CD4-positive, alpha-beta T cell treated with Interleukin-15 for 4 hours (primary cell): ENCODE results near the gene TBC1D30.
"Not testable (repeated sequence)": the region's sequence is repeated elsewhere in the genome, so short reads cannot be mapped to it uniquely, and the experiment has no call there.

Experiments
- DNase-seq: peaks from one replicate; pipeline ENCODE4 v3.0.0-alpha.2; 2020; ENCODE audit warnings: low spot score

The TBC1D30 gene, protein sequence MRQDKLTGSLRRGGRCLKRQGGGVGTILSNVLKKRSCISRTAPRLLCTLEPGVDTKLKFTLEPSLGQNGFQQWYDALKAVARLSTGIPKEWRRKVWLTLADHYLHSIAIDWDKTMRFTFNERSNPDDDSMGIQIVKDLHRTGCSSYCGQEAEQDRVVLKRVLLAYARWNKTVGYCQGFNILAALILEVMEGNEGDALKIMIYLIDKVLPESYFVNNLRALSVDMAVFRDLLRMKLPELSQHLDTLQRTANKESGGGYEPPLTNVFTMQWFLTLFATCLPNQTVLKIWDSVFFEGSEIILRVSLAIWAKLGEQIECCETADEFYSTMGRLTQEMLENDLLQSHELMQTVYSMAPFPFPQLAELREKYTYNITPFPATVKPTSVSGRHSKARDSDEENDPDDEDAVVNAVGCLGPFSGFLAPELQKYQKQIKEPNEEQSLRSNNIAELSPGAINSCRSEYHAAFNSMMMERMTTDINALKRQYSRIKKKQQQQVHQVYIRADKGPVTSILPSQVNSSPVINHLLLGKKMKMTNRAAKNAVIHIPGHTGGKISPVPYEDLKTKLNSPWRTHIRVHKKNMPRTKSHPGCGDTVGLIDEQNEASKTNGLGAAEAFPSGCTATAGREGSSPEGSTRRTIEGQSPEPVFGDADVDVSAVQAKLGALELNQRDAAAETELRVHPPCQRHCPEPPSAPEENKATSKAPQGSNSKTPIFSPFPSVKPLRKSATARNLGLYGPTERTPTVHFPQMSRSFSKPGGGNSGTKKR

DNA sequence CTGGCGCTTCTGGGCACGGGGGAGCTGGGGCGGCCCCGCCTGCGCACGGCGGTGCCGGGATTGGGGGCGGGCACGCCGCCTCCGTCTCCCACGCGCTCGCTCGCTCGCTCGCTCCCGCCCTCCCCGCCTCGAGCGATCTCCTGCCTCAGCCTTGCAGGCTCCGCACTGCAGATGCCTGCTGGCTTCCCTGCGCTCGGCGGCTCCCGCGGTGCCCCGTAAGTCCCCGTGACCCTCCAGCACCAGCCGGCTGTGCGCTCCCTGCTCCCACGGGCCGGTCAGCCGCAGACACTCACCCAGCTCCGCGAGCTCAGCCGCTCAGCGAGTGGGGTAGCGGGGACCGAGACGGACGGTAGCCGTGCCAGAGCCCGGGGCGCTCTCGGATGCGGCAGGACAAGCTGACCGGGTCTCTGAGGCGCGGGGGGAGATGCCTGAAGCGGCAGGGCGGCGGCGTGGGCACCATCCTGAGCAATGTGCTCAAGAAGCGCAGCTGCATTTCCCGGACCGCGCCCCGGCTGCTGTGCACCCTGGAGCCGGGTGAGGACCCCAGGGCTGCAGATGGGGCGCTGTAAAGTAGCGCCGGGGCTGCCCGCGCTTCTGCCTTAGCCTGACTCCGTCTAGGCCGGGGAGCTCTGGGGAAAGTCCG lies at the start of gene TBC1D30:
Gene TBC1D30, plus strand, starts transcription at position 148 of the 643 bp plus-strand sequence. Its CDS starts 233 bp downstream, at position 381.
- no peak for DNase-seq

DNA sequence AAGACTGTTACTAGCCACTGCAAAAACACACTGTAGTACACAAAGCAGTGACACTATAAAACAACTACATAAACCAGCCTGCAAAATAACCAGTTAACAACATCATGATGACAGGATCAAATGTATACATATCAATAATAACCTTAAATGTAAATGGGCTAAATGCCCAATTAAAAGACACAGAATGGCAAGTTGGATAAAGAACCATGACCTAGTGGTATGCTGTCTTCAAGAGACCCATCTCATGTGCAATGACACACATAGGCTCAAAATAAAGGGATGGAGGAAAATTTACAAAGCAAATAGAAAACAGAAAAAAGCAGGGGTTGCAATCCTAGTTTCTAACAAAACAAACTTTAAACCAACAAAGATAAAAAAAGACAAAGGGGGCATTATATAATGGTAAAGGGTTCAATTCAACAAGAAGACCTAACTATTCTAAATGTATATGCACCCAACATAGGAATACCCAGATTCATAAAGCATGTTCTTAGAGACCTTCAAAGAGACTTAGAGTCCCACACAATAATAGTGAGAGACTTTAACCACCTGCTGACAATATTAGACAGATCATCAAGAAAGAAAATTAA lies 49.2 kb upstream of the TBC1D30 start:
- not testable (repeated sequence) for DNase-seq

DNA sequence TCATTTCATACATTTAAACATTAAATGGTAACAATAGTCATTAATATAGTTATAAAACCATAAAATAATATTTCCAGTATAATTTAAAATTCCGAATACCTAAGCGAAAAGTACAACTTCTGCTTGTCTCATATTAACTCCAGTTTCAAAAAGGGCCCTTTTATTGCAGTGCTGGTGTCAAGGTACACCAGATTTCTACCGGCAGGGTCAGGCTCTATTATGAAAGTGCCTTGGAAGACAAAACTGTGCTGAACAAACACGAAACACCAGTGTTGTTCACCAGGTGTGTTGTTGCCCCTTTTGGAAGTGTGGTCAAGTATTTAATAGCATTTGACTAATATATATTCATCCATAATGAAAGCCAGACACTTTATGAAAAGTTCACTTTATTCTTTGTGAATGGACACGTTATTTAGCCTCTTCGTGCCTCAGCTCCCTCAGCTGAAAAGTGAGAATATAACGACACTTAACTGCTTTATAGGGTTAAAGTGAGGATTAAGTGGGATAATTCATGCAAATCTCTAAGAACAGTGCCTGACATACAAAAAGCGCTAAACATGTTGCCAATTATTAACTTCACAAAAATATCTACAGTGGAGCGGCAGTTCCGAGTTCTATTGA lies 45.0 kb upstream of the TBC1D30 start:
- DNase-seq: no peak

DNA sequence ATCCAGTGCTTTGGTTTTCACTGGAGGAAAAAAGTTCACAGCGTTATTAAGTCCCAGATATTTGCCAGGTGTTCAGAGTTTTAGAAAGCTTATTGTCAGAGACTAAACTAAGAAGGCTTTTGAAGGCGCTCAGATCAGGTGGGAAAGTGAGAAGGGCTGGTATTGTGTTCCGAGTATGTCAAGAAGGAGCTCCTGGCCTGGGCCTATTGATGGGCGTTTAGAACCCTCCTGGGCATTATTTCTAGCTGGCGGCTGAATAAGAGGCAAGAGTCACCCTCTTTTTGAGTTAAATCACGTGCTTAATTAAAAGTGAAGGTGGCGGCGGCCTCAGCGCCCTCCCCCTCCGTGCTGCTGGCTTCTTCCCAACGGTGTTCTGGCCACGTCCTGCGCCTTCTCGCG lies 44.3 kb upstream of the TBC1D30 start:
- DNase-seq: no peak

DNA sequence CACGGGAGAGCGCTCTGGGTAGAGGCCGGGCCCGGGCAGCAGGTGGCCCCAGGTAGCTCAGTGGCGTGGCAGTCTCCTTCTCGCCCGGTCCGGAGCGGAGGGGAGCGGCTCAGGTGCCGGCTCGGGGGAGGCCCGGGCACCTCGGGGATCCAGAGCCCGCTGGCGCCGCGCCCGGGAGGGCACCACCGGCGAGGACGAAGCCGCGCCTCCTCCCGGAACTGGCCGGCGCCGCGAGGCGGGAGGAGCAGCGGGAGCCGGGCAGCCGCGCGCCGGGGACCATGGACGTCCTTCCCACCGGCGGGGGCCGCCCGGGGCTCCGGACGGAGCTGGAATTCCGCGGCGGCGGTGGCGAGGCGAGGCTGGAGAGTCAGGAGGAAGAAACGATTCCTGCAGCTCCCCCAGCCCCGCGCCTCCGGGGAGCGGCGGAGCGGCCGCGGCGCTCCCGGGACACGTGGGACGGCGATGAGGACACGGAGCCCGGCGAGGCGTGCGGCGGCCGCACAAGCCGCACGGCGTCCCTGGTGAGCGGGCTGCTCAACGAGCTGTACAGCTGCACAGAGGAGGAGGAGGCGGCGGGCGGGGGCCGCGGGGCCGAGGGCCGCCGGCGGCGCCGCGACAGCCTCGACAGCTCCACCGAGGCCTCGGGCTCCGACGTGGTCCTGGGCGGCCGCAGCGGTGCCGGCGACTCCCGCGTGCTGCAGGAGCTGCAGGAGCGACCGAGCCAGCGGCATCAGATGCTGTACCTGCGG lies 43.7 kb upstream of the TBC1D30 start:
- no peak for DNase-seq

DNA sequence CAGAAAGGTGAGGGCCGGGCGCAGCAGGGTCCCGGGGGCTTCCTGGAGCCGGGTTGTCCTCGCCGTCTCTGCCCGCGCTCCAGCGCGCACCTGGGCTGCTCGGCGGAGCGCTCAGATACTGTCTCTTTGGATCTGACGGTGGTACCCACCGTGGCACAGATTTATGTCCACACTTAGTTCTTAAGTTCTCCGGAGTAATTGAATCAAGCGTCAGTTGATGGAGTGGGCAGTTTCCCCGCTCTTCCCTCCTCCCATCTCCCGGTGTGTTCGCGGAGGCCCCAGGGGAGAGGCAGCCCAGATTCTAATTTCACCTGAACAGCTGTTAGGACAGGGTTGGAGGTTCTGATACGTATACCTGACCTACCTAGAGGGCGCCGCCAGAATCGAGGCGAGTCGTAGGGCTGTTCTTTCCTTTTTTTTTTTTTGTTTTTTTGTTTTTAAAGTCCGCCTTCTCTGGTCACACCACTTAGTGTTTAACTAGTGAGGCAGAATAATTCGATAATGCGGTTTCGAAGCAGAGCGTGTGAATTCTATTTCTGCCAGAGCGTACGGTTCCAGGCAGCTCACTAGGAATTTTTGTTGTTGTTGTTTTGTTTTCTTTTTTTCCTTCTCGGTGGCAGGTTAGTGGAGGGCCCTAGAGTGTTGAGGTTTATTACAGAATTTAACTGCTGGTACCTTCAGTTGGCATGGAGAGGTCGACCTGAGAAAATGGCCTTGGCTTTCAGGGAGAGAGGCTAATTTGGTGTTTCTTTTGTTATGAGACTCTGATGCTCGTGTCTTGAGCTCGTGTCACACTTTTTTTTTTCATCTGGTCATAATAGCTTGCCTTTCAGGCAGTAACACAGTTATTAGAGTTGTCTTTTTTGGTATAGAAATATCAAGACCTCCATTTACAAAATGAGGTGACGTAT lies 42.9 kb upstream of the TBC1D30 start:
- no peak for DNase-seq

DNA sequence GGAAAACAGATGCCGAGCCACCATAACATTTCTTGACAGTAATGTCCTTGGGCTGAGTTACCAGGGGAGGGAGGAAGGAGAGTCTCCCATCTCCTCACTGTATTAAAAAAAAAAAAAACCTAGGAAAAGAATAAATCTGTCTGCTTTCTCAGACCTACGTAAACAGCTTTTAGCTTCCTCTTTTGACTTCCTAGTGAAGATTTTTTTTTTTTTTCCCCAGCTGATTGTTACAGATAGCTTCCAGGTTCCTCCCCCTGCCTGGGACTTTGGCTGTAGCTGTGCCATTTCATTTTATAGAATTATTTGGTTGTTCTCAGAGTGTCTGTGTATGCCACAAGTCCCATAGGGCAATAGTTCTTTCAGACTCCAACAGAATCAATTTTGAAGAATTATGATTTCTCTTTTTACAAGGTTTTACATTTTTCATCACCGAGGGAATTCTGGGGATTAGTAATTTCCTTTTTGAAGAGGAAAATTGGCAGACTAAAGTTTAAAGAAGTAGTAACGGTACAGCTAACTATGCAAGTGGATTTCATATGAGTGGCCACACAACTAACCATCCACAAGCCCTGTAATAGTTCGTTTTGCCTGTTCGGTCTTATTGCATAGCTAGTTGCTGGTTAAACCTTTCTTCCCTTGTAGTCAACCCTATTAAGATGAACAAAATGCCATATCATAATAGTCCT lies 42.1 kb upstream of the TBC1D30 start:
- DNase-seq: no peak

DNA sequence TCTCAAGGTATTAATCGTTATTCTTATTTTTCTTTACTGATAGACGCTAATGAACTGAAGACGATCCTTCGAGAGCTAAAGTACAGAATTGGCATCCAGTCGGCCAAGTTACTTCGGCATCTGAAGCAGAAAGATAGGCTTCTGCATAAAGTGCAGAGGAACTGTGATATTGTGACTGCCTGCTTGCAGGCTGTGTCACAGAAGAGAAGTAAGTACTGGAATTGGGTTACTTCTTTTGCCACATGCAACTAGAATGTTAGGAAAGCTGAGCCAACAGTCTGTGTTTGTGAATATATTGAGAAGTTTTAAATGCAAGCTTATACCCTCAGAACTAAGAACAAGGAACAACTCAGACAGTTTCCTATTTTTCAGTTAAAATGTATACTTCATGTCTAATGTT lies 38.6 kb upstream of the TBC1D30 start:
- no peak for DNase-seq

DNA sequence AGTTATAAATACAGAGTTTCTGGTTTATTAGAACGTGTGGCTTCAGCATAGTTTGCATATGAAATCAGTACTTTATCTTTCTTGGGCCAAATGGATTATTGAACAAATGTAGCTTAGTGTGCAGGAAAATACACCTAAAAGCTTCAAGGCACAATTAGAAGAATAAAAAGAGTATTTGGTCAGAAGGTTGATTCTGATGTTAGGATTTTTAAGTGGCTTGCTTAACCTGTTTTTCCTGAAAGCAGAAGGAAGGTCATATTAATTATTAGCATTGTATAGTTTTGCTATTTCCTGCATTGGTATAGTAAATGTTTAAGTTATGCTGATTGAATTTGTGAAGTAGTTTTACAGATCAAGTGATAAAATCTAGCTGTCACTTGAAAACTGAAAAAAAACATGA lies 34.3 kb upstream of the TBC1D30 start:
- no peak for DNase-seq

DNA sequence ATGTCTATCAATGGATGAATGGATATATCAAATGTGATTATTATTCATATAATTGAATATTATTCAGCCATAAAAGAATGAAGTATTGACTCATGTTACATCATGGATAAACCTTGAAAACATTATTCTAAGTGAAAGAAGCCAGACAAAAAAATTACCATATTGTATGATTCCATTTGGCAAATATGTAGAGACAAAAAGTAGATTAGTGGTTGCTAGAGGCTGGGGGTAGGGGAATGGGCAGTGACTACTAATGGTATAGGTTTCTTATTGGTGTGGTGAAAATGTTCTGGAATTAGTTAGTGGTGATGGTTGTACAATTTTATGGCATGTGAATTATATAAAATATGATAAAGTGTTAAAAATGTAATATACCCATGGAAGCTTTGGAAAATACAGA lies 33.4 kb upstream of the TBC1D30 start:
- DNase-seq: no peak

DNA sequence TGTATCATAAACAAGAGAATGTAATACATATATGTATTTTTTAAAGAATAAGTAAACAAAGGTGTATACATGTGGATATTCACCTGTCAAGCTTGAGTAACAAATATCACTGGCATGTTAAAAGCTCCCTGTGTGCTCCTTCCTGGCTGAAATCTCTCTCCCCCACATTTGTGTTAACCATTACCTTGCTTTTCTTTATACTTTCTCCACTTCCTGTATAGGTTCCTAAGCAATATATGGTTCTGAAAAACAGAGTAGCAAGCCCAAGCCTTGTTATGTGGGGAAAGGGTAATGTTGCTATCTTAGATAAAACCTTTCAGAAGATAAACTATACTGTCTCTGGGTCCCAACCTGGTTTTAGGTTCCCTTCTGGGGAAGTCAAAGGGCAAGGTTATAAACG lies 32.3 kb upstream of the TBC1D30 start:
- DNase-seq: no peak

DNA sequence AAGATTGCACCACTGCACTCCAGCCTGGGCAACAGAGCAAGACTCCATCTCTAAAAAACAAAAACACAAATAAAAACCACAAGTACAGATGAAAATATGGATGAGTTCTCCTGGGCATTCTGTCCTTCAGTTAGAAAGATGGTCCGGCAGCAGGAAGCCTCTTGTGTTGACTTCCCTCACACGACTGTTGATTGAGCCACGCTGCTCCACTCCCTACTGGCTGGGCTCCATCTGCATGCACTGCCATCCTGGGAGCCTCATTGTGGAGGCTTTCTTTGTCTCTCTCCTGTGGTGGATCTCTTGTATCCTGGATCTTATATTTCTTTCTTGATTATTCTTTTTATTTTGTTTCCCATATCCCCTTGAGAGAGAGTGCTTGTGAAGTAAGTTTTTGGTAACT lies 30.8 kb upstream of the TBC1D30 start:
- DNase-seq: no peak

DNA sequence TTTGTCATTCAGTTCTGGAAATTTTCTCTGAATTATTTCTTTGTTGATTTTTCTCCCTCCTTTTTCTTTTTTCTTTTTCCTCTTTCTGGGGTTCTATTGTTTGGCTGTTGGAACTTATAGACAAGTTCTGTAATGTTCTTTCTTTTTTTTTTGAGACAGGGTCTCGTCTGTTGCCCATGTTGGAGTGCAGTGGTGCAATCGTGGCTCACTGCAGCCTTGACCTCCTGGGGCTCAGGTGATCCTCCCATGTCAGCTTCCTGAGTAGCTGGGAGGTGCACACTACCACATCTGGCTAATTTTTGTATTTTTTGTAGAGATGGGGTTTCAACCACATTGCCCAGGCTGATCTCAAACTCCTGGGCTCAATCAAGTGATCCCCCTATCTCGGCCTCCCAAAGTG lies 30.1 kb upstream of the TBC1D30 start:
- DNase-seq: no peak

DNA sequence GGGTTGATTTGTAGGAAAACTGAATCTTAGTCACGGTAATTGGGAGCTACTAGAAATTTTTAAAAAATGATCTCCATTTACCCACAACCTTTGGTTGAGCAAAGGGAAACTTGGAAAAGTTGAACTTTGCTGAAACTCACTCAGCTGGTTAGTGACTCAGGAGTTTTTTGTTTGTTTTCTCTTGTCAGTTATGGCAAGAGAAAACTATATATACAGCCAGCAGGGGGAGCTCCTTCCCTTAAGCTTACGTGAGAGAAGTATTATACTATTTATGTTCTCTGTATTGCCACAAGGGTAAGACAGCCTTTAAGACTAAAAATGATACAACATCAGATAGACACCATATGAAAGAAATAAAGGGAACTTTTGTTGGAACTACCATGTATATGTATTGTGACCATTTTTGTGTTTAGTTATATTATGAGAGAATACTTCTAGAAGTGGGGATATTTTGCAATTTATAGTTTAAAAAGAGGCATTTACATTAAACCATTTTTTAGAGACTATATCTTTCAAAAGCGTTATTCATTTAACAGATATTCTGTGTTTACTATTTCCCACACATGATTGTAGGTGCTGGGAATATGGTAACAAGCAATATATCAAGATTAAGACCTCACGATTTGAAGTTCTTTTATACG lies 28.1 kb upstream of the TBC1D30 start:
- peak; percentile 78 for DNase-seq

DNA sequence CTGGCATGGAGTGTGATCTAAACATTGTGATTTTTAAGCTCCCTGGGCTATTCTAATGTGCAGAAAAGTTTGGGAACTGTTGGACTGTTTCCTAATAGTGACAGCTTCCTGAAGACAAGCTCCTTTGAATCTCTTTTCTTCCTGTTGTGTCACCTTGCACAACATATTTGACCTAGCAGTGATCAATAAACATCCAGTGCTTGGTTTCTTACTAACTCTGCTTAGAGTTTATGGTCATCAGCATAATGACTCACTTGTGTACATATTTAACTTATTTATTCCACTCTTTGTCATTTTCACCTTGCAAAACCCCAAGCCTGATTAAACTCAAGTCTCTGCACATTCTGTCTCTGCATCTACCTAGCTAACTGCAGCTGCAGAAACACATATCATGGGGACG lies 27.3 kb upstream of the TBC1D30 start:
- no peak for DNase-seq

DNA sequence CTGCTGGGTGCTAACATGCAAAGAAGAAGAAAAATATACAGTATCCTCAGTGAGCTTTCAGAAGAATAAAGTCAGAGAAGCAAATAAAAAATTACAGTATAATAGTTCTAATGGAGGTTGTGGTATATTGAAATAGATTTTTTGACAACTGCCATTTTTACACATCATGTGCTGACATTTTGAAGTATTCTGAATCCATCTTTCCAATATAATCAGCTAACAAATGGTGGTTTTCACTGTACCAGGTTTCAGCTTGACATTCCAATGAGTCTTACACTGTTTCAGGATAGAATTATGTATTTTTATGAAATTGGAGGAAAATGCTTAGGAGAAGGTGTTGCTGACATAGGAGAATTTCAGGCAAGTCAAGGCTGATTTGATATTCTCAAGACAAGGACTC lies 26.3 kb upstream of the TBC1D30 start:
- no peak for DNase-seq

DNA sequence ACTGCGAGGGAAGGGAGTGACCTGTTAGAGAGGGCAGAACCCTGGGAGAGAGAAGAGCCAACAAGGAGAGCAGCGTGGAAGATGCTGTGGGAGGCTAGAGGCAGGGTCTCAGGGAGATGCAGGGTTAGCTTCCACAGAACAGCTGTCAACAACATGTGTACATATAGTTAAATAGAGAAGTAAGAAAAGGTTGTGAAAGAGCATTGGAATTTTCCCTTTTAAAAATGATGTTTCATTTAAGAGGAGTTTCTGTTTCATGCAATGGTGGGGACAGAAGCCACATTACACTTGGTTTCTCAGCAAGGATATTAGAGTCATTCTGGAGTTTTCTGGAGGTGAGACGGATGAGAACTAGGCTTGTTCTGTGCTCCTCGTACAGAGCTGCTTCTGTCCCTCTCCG lies 23.8 kb upstream of the TBC1D30 start:
- DNase-seq: no peak

DNA sequence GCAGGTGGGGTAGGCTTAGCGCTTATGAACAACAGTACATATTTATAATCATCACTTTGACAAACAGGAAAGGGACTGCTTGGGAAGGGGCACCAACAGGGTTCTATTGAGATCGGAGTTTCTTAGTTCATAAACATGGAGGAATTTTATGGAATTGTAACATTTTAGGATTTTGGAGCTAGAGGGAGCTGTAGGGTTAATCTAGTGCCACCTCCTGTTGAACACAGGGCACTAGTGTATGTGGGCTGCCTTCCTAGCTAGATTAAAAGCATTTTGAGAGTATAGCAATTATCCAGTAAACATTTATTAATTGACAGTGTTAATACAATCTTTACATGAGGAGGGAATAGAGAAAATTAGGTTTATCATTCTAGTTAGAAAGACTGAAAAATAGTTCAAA lies 23.1 kb upstream of the TBC1D30 start:
- no peak for DNase-seq

DNA sequence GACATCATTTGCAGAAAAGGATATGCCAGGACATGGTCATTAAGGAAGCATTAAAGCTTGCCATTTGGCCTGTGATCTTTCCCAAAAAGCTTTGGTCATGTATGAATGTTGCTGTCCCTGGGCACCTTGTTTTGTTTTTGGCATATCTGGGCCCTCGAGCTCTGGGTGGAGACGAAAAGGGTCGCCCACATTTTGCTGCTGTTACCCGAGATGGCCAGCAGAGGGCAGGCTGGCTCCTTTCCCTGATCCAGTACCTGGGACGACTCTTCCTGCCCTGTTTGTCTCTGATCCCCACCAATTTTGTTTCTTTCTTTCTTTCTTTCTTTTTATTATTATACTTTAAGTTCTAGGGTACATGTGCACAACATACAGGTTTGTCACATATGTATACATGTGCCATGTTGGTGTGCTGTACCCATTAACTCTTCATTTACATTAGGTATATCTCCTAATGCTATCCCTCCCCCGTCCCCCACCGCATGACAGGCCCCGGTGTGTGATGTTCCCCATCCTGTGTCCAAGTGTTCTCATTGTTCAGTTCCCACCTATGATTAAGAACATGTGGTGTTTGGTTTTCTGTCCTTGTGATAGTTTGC lies 22.2 kb upstream of the TBC1D30 start:
- DNase-seq: peak; percentile 46
